H4 (cell line): Measurements from ENCODE around the gene SLC16A6. TPM values are rescaled to one million over a fixed set of nuclear protein-coding genes. Genes with fewer than 3 reads are reported as not detected.
"Not testable (repeated sequence)": the region's sequence is repeated elsewhere in the genome, so short reads cannot be mapped to it uniquely, and the experiment has no call there.

Experiments used
- DNase-seq: peaks from one replicate; pipeline ENCODE4 v3.0.0-alpha.2; 2015; ENCODE audit warnings: low spot score
- total RNA-seq: library from RNA; depleted of rRNA; stranded (reverse); fragments of >200 nt; shearing (Covaris generic); gene quantifications from 2 replicates; pipeline ENCODE4 v1.2.3, GENCODE V29; 2014; rRNA removed

SLC16A6 gene
- total RNA-seq, 1 experiment from 2014 or later: 2.7 TPM

- DNase-seq: not testable (repeated sequence)
Observed at GRCh38 chr17:68220786-68221185, 70.1 kb downstream of the SLC16A6 start.

GRCh38 chr17:68220186-68220585 is 70.7 kb downstream of the SLC16A6 start:
- not testable (repeated sequence) for DNase-seq

GRCh38 chr17:68219429-68219828 is 71.5 kb downstream of the SLC16A6 start:
- not testable (repeated sequence) for DNase-seq

Other genes with a start within 250 kb of the SLC16A6 start
- gene AMZ2, start 43.1 kb downstream of the SLC16A6 start, total RNA-seq: 180 and 190 TPM in 2 replicates
- 1.3 and 5.9 TPM in 2 replicates for gene ARSG, start 368 bp upstream of the SLC16A6 start, total RNA-seq
- 66.0 and 70.8 TPM in 2 replicates for gene WIPI1, start 166.4 kb upstream of the SLC16A6 start, total RNA-seq
- gene PRKAR1A, start 221.3 kb upstream of the SLC16A6 start, total RNA-seq: 161 and 207 TPM in 2 replicates